Smooth muscle cell (in vitro differentiated cells): Measurements from ENCODE around the gene CD6. TPM values are rescaled to one million over a fixed set of nuclear protein-coding genes. Genes with fewer than 3 reads are reported as not detected.
"Not testable (repeated sequence)": the region's sequence is repeated elsewhere in the genome, so short reads cannot be mapped to it uniquely, and the experiment has no call there.

Source experiments
- DNase-seq: peaks from one replicate; lab custom pipeline; 2025; ENCODE audit not compliant: unreplicated experiment; lab: John Stamatoyannopoulos, UW
- H2AFZ ChIP-seq: fragments of 200-600 bp; sonication (generic); 2 replicates; pipeline ENCODE4 v1.6.0; 2016; ENCODE audit warnings: antibody characterized with exemption, low read depth, mild to moderate bottlenecking
- H3F3A ChIP-seq: fragments of 200-600 bp; sonication (generic); 2 replicates; pipeline ENCODE4 v1.6.0; 2017; ENCODE audit warnings: antibody characterized with exemption, low read depth
- H3K27ac ChIP-seq: fragments of 200-600 bp; sonication (generic); 2 replicates; pipeline ENCODE4 v1.5.1; 2016; ENCODE audit warnings: low read depth, mild to moderate bottlenecking
- H3K27me3 ChIP-seq: fragments of 200-600 bp; sonication (generic); 2 replicates; pipeline ENCODE4 v1.6.1; 2016; ENCODE audit warnings: low read depth, mild to moderate bottlenecking
- H3K36me3 ChIP-seq: fragments of 200-600 bp; sonication (generic); 2 replicates; pipeline ENCODE4 v1.5.1; 2016; ENCODE audit warnings: low read depth
- H3K4me1 ChIP-seq: fragments of 200-600 bp; sonication (generic); 2 replicates; pipeline ENCODE4 v1.5.1; 2016; ENCODE audit warnings: low read depth
- H3K4me2 ChIP-seq: fragments of 200-600 bp; sonication (generic); 2 replicates; pipeline ENCODE4 v1.6.0; 2016; ENCODE audit warnings: mild to moderate bottlenecking
- H3K4me3 ChIP-seq: fragments of 200-600 bp; sonication (generic); 2 replicates; pipeline ENCODE4 v1.5.1; 2016; ENCODE audit warnings: mild to moderate bottlenecking
- H3K79me2 ChIP-seq: fragments of 200-600 bp; sonication (generic); 2 replicates; pipeline ENCODE4 v1.6.0; 2016; ENCODE audit warnings: low read depth, mild to moderate bottlenecking
- H3K9ac ChIP-seq: fragments of 200-600 bp; sonication (generic); 2 replicates; pipeline ENCODE4 v1.6.0; 2016; ENCODE audit warnings: low read depth
- H3K9me3 ChIP-seq: fragments of 200-600 bp; sonication (generic); replicated peaks from 2 replicates; pipeline ENCODE4 v1.5.1; 2016; ENCODE audit warnings: low read depth
- H4K20me1 ChIP-seq: fragments of 200-600 bp; sonication (generic); 2 replicates; pipeline ENCODE4 v1.6.0; 2016; ENCODE audit warnings: low read depth
- WGBS: methylation state at CpG from one replicate; pipeline ENCODE4 v1.1.7; 2016; ENCODE audit warnings: low lambda C conversion rate; 5-methylcytosine and 5-hydroxymethylcytosine counted together
- polyA plus RNA-seq: library from polyadenylated mRNA; unstranded; fragments of >200 nt; fragmentation: Nextera tagmentation; extraction: Ambion mirVana; gene quantifications from 2 replicates; pipeline ENCODE4 v1.2.1, GENCODE V29; 2016
- total RNA-seq: library from RNA; depleted of rRNA; stranded (reverse); fragments of >200 nt; gene quantifications from 2 replicates; pipeline ENCODE4 v1.2.3, GENCODE V29; 2014
- TF ChIP-seq, protein P1 (sequence below): fragments of 200-600 bp; sonication (generic); IDR thresholded peaks from 2 replicates; pipeline ENCODE4 v1.5.1; 2017; ENCODE audit warnings: borderline replicate concordance, mild to moderate bottlenecking, antibody characterized with exemption; ENCODE audit not compliant: insufficient read depth, poor library complexity, severe bottlenecking

CD6 gene
- total and polyA plus RNA-seq, 2 experiments from 2014 or later, result 0.27 TPM; not detected in 1

DNA sequence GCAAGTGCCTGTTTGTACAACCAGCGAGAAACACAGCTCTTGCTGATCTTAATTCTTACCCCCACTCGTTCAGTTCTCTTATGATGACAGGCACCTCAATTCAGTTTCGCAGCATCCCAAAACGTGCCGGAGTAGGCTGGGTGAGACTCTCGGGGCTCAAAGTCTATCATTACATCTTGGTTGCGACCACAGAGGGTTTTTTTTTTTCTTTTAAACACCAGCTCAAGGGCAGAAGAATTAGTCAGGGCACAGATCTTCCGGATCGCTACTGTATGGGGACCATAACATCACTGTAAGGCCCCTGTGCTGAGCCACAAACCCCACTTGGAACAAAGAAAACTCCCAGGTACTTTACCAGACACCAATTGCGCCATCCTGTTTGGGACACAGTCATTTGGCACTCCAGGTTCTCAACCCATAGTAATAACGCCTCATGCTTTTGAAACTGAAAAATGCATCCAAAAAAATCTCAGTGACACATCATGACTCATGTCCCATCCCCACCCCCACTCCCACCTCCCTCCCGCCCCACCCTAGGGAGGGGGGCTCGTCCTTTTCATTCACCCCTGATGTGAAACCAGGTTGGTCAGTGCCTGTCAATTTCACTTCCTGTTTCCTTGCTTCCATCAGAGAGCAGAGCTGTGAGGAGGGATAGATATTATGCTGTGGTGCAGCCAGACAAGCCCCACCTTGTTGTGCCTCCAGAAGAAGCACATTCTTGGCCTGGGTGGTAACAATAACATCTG, 89.8 kb downstream of the CD6 start:
- Histone ChIP-seq H3K79me2 (no peaks in the 10 kb centered on the region), H4K20me1 (no peaks in the 10 kb centered on the region), H3K27ac (no peak overlapping the region), H3K27me3 (no peaks in the 10 kb centered on the region), H3K4me3 (no peak overlapping the region), H3F3A (no peaks in the 10 kb centered on the region), H3K4me2 (no peak overlapping the region), H3K9me3 (no peaks in the 10 kb centered on the region), H3K36me3 (no peaks in the 10 kb centered on the region), H2AFZ (no peak overlapping the region), H3K4me1 (no peaks in the 10 kb centered on the region), H3K9ac (no peak overlapping the region)
- TF ChIP-seq, protein P1, sequence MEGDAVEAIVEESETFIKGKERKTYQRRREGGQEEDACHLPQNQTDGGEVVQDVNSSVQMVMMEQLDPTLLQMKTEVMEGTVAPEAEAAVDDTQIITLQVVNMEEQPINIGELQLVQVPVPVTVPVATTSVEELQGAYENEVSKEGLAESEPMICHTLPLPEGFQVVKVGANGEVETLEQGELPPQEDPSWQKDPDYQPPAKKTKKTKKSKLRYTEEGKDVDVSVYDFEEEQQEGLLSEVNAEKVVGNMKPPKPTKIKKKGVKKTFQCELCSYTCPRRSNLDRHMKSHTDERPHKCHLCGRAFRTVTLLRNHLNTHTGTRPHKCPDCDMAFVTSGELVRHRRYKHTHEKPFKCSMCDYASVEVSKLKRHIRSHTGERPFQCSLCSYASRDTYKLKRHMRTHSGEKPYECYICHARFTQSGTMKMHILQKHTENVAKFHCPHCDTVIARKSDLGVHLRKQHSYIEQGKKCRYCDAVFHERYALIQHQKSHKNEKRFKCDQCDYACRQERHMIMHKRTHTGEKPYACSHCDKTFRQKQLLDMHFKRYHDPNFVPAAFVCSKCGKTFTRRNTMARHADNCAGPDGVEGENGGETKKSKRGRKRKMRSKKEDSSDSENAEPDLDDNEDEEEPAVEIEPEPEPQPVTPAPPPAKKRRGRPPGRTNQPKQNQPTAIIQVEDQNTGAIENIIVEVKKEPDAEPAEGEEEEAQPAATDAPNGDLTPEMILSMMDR, result no peak
- DNase-seq, result no peak
- WGBS, result 60% methylated on average over 13 of the region's 13 CpGs

DNA sequence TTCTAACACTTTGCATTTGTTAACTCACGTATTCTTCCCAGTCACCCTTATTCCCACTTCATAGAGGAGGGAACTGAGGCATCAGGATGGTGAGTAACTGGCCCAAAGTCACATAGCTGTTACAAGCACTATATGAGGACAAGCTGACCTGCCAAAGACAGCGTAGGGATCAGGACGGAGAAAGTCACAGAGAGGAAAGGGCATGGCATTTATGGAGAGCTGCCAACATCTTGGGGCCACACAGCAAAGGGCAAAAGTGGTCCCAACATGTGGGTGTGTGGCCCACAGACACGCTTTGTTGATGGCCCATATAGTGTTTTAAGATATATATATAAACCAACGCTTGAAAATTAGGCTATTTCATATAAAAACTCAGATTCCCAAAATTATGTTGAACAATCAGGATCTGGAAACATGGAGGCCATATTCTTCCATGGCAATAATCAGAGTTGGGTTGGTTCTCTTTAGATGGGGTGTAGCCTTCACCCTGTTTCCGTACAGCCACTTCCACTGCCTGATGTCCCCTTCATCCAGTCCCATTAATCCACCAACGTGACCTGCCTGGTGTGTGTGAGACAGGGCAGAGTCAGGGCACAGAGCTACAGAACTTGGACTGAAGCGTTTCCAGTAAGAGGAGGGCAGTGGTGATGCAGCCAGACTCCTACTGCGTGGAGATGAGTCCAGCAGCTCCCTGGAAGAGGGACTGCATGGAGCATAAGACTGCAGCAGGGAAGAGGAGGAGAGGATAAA, 90.9 kb downstream of the CD6 start:
- H3K27me3 ChIP-seq, result no peaks in the 10 kb centered on the region
- H3K27ac ChIP-seq, result no peak overlapping the region
- no peaks in the 10 kb centered on the region for H4K20me1 ChIP-seq
- H3F3A ChIP-seq, result no peaks in the 10 kb centered on the region
- no peak overlapping the region for H3K9ac ChIP-seq
- no peaks in the 10 kb centered on the region for H3K4me1 ChIP-seq
- H2AFZ ChIP-seq, result no peak overlapping the region
- no peak overlapping the region for H3K4me2 ChIP-seq
- H3K4me3 ChIP-seq, result no peak overlapping the region
- no peaks in the 10 kb centered on the region for H3K9me3 ChIP-seq
- TF ChIP-seq, protein P1, result no peak
- H3K36me3 ChIP-seq, result no peaks in the 10 kb centered on the region
- no peak for DNase-seq
- 93% methylated on average over 9 of the region's 9 CpGs for WGBS
- no peaks in the 10 kb centered on the region for H3K79me2 ChIP-seq

DNA sequence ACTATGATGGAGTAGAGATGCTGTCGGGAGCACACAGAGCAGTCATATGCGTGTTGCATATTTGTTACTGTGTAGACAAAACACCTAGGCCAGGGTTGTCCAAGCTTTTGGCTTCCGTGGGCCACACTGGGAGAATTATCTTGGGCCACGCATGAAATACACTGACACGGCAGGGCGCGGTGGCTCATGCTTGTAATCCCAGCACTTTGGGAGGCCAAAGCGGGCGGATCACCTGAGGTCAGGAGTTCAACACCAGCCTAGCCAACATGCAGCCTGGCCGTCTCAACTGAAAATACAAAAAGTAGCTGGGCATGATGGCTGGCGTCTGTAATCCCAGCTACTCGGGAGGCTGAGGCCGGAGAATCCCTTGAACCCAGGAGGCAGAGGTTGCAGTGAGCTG, 93.8 kb downstream of the CD6 start:
- not testable (repeated sequence) for H3K27me3 ChIP-seq, H3K9ac ChIP-seq, H3K4me2 ChIP-seq, H3K4me3 ChIP-seq, H3K9me3 ChIP-seq, H3K36me3 ChIP-seq, H3F3A ChIP-seq, H3K27ac ChIP-seq, H4K20me1 ChIP-seq, H3K79me2 ChIP-seq, DNase-seq, H2AFZ ChIP-seq, H3K4me1 ChIP-seq
- 96% methylated on average over 13 of the region's 13 CpGs for WGBS

DNA sequence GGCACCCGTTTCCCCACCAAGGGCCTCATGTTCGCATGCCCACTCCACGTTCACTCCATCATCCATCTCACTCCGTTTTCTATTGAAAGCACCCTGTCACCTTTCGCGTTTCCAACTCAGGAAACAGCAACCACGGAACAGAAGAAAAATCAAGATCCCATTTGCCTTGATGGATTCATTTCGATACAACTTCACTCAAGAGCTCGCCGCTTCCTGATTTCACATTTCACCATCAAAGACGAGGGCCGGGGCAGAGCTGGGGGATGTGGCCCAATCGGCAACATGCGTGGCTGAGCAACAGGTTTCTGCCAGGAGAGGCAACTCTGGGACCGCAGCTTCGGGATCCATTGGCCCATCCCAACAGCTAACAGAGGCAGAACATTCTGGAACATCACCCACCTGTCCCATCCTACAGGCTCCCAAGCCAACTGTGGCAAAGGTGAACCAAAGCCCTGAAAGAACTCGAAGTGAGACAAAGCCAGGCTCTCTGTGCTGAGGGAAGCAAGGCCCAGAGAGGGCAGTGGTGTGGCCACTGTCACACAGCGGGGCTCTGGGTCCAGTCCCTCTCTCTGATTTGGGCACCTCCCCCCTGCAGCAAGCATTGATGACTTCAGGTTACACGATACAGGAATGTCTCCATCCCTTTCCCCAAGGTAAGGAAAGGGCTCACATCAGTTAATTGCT, 94.6 kb downstream of the CD6 start:
- Histone ChIP-seq H3K9me3 (no peaks in the 10 kb centered on the region), H3K79me2 (no peaks in the 10 kb centered on the region), H3F3A (no peaks in the 10 kb centered on the region), H3K36me3 (no peaks in the 10 kb centered on the region), H3K4me3 (no peak overlapping the region), H3K4me2 (no peak overlapping the region), H3K4me1 (no peaks in the 10 kb centered on the region), H3K27ac (no peak overlapping the region), H3K9ac (no peak overlapping the region), H2AFZ (no peak overlapping the region), H4K20me1 (no peaks in the 10 kb centered on the region), H3K27me3 (no peaks in the 10 kb centered on the region)
- TF ChIP-seq, protein P1, result no peak
- WGBS, result 91% methylated on average over 19 of the region's 19 CpGs
- no peak for DNase-seq
